Measurements from ENCODE around the gene STARD6. TPM values are rescaled to one million over a fixed set of nuclear protein-coding genes. Genes with fewer than 3 reads are reported as not detected.

STARD6 gene
- total RNA-seq (2022; extraction: Qiagen RNA extraction), result not detected in 5 replicates

GRCh38 chr18:54357660-54358494 is at the start of gene STARD6, which contains the start of gene C18orf54:
Gene STARD6 (minus strand): TSS chr18:54357858. CDS start chr18:54354573, 3,285 bp downstream.
Gene C18orf54 (plus strand): TSS chr18:54357906. CDS start chr18:54360573, 2,667 bp downstream.

Other genes starting within 250 kb of the STARD6 start
- 51.8 to 63.4 TPM (median 52.8 TPM) in 5 replicates for gene MBD2, start 133.2 kb downstream of the STARD6 start, total RNA-seq (2022; extraction: Qiagen RNA extraction)
- 6.0 to 8.3 TPM (median 7.6 TPM) in 5 replicates for gene POLI, start 88.3 kb downstream of the STARD6 start, total RNA-seq (2022; extraction: Qiagen RNA extraction)
- gene C18orf54, start within 50 bp of the STARD6 start, total RNA-seq (2022; extraction: Qiagen RNA extraction), result 1.9 to 3.2 TPM (median 2.6 TPM) in 5 replicates
- not detected in 5 replicates for gene DYNAP, start 233.4 kb upstream of the STARD6 start, total RNA-seq (2022; extraction: Qiagen RNA extraction)

Data from A549 treated with Mapracorat at 1 μM for 4 hours (cell line).